ENCODE data around the gene HLA-C.
"Not testable (repeated sequence)": the region's sequence is repeated elsewhere in the genome, so short reads cannot be mapped to it uniquely, and the experiment has no call there.

HLA-C gene

DNA sequence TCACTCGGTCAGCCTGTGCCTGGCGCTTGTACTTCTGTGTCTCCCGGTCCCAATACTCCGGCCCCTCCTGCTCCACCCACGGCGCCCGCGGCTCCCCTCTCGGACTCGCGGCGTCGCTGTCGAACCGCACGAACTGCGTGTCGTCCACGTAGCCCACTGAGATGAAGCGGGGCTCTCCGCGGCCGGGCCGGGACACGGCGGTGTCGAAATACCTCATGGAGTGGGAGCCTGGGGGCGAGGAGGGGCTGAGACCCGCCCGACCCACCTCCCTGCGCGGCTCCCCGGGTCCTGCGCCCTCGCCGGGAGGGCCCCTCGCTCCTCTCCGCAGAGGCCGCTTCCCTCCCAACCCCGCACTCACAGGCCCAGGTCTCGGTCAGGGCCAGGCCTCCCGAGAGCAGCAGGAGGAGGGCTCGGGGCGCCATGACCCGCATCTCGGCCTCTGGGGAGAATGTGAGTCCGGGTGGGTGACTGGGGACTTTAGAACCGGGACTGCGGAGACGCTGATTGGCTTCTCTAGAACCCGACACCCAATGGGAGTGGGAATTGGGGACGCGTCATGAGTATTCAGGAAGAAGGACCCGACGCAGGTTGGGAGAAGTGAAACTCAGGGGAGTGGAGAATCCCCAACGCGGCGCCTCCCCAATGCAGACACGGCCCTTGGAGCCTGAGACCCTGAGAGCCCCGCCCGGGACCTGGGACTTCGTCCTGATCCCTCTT lies at the start of gene HLA-C:
Gene HLA-C (minus strand): TSS at position 452 of the 717 bp plus-strand sequence. CDS start 21 bp downstream, at position 431.
- DNase-seq = peak; percentile 95

DNA sequence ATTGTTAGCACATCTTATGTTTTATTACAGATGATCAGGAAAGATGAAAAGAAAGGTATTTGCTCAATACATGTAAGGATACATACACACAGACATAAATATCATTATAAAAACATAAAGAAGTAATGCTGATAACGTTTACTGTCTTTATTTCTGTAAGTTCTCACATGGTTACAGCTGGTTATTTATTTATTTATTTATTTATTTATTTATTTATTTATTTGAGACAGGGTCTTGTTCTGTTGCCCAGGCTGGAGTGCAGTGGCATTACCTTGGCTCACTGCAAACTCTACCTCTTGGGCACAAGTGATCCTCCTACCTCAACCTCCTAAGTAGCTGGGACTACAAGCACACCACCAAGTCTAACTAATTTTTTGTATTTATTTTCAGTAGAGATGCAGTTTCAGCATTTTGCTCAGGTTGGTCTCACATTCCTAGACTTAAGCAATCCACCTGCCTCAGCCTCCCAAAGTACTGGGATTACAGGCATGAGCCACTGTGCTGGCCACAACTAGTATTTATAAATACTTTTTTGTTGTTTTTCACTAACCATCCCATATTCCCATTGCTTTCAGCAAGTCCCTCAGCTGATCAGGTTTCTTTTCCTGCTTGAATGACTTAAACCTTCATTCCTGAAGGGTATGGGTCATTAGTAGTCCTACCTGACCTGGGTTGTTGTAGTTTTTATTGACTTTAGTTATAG lies 49.3 kb upstream of the HLA-C start:
- DNase-seq = no peak

DNA sequence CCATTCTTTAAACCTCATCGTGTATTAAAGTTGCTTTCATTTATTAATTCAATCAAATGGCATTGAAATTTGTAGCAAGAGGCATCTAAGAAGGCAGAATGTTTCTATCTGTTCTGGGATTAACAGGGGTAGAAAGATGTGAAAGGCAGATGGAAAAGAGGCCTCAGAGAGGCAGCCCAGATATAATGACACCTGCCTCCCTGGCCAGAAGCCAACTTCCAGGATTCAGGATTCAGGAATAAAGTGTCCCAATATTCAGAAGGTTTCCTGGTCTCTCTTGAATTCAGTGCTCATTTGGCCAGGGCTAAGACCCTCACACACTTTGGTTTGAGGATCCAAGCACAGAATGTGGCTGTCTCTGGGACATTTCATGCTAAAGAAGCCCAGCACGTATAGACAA lies 45.1 kb upstream of the HLA-C start:
- DNase-seq = no peak

DNA sequence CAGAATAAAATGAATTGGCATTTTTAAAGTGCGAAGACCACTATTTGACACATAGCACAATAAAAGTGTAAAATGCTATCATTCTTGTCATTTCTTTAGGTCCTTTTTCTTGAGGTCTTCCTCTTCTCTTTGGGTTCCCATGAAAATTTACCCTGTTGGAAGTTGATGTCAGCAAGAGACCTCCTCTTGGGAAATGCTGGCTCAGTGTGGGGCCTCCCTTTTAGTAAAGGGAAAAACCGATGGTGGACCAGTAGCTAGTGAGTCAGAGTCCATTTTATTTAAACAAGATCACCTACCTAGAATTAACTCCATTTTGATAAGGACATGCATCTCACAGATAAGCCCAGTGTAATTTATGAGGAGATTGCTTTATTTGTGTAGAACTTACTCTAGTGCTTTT lies 37.7 kb upstream of the HLA-C start:
- no peak for DNase-seq

DNA sequence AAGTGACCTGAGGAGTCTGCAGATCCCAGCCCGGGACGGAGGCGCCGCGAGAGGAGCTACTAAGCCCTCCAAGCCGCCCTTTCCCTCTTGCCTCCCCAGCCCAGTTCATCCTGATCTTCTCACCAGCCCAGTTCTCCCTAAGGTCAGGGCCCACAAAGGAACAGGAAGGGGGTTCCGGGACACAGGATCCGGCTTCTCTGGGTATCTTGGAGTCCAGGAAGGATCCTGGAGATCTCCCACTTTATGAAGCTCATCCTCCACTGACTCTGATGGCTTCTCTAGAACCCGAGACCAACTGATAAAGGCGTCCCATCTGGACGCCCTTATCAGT lies 36.9 kb upstream of the HLA-C start:
- DNase-seq = no peak

DNA sequence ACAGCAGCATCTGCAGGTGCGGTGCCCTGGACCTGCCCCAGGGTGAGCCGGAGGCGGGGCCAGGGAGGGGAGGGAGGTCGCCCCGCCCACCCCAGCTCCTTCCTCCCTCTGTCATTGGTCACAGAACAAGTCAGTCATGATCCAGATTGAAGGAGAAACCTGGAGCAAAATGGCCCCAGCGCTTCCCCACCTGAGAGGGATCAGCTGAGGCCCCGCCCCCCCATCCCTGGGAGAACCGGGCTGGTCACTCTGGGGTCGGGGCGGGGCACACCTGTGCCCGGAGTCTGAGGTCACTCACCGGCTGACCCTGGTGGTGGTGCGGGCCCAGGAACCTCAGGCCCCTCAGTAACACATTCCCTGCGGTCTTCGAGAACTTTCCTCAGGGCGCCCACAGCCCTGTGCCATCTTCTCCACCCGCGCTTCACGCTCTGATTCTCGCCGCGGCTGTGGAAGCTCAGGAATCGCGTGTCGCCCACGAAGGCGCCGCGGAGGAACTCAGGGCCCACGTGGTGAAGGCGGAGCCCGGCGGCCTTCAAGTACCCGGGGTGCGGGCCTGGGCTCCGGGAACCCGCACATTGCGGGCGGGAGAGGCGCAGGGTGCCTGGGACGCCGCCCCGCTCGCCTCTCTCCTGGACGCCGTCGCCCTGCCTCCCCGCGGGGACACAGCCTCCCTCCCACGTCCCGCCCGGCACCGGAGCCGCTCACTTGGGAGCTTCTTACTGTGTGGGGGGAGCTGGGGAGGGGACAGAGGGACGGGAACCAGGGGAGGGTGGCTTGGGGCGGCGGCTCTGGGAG lies 36.4 kb upstream of the HLA-C start:
- DNase-seq = peak; percentile 89

DNA sequence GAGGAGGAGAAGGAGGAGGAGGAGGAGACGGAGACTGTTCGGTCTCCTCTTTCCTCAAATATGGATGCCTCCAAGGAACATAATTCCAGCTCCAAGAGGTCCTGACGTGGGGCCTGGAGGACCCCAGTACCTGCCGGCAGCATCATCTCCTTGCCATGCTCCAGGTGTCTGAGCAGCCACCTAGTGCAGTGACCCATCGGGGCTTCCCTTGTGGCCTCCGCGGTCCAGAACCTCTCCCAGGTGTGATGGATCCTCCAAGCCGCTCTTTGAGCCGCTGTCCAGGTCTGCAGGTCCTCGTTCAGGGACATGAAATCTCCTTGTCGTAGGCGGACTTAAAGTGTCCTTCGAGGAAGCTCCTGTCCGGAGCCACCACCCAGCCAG lies 35.8 kb upstream of the HLA-C start:
- no peak for DNase-seq

DNA sequence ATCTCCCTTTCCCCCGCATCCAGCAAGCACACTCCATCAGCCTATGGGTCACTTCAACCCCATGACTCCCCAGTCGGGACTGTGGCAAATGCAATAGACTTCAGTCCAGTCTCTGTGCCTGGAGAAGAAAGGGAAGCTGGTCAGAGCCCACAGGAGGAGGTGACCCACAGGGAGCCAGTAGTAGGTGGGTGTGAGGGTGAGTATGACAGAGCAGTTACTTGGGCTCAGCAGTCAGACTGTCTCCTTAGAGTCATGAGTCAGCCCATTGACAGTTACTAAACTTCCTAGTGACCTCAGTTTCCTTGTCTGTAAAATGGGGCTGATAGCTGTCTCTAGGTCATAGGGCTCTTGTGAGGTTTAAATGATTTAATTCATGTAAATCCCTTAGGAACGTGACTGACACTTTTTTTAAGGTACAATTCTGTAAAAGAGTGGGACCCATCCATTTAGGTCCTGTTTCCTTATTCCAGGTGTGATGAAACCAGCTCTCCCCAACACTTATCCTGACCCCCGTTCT lies 33.9 kb upstream of the HLA-C start:
- DNase-seq = no peak

DNA sequence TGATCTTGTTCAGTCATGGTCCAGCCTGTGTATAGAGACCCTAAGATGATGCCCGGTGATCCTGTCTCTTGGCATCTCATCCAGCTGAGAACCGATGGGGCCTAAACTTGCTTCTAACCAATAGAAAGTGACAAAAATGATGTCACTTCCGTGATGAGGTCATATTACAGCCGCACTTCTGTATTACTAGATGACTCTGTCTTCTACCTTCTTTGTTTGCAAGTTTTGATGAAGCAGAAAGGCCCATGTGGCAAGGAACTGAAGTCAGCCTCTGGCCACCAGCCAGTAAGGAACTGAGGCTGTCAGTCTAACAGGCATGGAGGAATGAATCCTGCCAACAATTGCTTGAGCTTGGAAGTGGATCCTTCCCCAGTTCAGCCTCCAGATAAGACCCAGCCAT lies 32.8 kb upstream of the HLA-C start:
- no peak for DNase-seq

DNA sequence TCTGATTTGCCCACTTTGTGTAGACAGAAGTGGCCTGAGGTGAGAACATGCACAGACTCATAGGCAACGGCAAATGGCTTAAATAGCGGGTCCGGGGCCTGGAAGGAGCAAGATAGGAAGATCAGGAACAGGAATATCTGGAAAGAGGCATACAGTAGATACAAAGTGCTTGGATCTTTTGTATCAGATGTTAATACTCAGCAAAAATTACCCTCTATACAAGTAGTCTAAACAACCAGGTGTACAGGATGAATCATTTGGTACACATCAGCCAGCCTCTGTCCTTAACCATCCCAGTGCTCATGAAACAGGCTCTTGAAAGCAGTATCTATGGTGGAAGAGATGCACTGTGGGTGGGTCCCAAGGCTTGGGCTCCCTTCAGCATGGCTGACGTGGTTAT lies 28.9 kb upstream of the HLA-C start:
- DNase-seq = no peak

DNA sequence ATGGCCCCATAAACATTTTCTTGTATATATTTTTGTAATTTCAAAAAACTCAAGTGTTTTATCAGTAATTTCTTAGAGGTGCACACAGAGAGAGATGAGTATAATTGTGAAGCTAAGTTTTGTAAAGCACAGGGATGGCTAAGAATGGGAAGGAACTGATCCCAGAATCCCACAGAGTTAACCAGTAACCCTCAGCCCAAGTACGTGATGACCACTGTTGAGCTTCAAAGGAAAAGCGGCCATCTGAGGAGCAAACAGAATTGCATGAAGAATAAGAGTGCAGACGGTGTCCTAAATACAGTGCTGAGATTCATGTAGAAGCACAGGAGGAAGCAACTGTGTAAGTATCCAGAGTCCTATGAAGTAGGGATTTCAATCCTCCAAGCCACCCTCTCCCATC lies 28.1 kb upstream of the HLA-C start:
- no peak for DNase-seq

DNA sequence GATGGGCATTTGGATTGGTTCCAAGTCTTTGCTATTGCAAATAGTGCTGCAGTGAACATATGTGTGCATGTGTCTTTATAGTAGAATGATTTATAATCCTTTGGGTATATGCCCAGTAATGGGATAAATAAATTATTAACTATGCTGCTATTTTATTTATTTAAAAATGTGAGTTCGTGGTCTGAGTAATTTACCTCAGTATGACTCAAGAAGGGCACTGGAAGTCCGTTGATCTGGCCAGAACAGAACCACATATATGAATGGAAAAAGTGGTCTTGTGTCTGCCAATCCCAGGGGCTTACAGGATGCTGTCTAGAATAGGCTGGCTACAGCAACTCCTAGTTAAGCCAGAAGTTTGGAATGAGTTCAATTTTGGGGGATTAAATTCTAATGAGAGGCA lies 27.6 kb upstream of the HLA-C start:
- no peak for DNase-seq

DNA sequence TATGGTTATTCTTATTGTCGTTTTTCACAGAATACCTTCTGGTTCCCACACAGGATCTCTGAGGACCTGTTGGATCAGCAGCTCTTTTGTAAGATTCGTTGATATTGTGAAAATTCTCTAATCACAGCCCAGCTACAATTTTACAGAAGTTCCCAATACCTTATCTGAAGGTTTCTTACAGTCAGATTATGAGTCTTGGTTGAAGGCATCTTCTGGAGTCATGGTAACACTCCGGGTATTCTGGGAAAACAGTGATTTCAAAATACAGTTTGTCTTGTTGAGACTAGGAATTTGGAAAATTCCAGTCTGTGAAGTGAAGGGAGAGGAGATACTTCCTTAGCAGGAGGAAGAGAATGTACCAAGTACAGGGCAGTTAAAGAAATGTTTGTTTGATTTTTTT lies 22.2 kb upstream of the HLA-C start:
- no peak for DNase-seq

DNA sequence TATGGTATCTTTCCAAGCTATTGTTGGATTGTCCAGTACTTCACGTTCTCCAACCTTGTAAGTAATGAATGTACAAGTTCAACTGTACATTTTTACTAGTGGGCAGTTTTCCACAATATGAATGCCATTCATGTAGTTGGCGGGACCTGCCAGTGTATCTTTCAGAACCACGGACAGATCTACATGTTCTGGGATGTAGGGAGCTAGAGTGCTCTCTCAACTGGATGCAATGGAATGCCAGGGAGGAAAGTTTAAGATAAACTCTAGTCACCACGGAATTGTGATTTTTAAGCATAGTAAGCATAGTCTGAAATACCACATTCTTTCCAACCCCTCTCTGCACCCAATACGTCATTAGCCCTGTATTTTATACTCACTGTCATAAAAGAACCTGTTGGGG lies 21.5 kb upstream of the HLA-C start:
- DNase-seq = no peak

DNA sequence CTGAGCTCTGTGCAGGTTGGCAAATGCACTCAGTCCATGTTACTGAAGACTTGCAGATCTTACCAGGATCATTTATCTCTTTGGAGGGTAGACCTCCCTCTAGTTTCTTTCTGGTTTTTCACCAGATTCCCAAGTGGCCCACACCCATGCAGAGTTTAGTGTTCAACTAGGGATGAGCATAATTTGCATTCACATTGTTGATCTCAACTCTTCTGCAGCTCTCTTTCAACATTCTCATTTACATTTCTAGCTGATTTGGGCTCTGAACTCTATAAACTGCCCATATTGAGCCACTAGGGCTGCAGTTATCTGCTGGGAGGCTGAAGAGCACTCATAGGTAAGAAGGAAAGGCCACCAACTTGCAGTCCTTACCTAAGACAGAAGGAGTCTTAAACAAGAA lies 17.9 kb upstream of the HLA-C start:
- no peak for DNase-seq

DNA sequence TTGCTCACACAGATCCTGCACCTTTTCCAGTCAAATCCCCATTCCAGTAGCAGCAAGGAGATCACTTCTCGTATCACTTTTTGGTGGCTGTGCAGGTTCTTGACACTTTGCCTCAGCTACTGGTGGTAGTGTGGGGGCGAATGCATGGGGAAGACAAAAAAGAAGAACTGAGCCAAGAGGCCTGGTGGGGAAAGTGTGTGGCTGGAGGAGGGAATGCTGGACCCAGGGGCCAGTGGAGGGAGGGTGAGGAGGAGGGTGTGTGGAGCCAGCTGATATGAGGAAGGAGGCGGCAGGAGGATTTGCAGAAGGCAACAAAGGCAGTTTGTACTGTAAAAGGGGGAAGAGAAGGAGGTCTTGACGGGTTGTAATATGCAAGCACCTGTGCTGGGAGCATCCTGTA lies 15.7 kb upstream of the HLA-C start:
- DNase-seq = no peak

DNA sequence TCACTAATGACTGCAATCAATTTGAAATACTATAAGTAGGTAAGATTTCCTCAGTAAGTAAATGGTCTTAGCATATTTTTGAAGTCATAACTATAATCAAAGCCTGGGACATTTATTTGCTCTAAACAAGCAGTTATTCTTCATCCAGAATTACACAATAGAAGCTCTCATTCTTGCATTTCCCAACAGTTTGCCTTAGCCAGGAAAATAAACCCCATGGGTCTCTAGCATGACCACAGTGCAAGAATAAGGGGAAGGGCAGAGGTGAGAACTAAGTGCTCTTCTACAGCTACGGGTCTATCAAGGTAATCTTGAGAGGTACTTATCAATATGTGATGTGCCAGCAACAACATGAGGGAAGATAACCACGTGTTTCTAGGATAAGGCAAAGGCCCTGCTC lies 14.1 kb upstream of the HLA-C start:
- DNase-seq = no peak

DNA sequence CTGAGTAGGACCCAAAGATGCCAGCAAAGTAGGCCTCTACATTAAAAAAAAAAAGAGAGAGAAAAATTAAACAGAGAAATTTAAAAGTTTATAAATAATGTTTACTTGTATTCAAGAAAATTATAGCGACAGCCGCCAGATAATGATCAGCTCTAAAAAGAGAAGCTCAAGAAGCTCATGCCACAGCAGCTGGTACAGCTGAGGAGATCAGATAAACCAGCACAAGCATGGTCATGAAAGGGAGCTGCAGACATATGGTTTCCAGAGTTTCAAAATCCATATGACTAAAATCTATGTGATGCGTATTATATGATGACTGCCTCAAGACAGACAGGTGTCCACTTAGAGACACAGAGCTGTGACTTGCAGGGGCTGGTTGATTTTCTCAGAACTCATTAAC lies 13.6 kb upstream of the HLA-C start:
- no peak for DNase-seq

DNA sequence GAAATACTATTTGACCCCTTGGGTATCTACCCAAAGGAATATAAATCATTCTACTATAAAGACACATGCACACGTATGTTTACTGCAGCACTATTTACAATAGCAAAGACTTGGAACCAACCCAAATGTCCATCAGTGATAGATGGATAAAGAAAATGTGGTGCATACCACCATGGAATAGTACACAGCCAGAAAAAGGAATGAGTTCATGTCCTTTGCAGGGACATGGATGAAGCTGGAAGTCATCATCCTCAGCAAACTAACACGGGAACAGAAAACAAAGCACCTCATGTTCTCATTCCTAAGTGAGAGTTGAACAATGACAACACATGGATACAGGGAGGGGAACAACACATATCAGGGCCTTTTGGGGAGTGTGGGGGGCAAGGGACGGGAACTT lies 7.8 kb upstream of the HLA-C start:
- not testable (repeated sequence) for DNase-seq

DNA sequence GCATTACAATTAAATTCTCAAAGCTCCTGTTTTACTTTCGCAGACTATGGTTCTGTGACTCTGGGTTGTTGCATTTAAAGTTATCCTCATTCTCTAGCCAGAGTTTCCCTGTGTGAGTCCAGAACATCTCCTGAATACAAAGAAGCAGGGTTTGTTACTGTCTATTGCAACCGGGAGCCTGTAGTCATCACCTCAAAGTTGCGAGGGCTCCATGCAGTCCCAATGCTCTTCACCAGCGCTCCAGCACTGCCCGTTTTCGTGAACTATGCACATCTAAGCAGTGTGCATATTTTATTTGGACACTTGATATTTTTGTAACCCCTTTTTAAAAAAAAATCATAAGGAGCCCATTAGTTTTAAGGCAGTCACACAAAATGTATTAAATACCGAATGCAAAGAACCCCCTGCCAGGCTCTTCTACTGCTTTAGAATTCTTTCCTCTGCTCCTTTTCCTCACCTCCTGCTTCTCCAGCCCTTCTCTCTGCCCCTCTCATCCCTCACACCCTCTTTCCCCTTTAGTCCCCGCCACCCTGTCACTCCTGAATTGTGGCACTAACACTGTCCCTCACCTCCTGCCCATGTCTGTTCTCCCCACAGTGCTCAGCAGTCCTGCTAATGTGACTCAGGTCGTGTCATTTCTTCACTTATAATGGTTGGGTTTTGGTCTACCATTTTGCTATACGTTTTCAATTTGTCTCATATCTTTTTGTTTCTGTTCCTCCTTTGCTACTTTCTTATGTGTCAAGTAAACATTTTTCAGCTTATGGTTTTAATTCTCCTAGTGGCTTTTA lies 1.1 kb upstream of the HLA-C start:
- DNase-seq = no peak

DNA sequence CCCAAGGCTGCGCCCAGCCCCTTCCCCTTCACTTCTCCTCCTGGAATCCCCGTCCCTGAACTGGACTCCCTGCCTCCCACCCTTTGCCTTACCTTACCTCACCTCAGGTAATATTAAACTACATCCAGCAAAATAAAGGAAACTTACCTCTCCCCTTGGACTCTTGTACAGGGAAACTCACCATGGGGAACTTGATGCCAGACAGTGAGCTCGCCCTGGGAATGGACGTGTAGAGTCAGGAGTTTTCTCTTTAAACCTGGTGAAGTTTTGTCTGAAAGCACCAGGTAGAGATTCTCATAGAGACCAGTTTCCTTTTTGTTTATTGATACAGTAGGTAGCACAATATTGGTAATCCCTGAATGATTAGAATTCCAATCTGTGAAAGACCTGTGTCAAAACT lies 544 bp upstream of the HLA-C start:
- no peak for DNase-seq

DNA sequence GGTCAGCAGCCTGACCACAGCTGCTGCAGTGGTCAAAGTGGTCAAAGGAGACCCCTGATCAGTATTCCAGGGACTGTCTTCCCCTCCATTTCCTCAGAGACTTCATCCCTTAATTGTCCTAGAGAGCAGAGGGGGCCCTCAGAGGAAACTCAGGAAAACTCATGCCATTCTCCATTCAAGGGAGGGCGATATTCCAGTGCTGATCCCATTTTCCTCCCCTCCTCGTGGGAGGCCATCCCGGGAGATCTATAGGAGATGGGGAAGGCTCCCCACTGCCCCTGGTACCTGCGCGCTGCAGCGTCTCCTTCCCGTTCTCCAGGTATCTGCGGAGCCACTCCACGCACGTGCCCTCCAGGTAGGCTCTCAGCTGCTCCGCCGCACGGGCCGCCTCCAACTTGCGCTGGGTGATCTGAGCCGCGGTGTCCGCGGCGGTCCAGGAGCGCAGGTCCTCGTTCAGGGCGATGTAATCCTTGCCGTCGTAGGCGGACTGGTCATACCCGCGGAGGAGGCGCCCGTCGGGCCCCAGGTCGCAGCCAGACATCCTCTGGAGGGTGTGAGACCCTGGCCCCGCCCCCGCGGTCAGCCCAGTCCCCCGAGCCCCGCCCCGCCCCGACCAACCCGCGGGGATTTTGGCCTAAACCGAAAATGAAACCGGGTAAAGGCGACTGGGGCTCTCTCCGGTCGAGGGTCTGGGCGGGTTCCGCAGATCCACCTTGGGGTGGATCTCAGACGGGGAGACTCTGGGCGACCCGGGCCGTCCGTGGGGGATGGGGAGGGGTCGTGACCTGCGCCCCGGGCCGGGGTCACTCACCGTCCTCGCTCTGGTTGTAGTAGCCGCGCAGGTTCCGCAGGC lies 878 bp downstream of the HLA-C start:
- peak; percentile 91 for DNase-seq
